ENCODE data around the gene ANKLE1. TPM values are rescaled to one million over a fixed set of nuclear protein-coding genes. Genes with fewer than 3 reads are reported as not detected.
"Not testable (repeated sequence)": the region's sequence is repeated elsewhere in the genome, so short reads cannot be mapped to it uniquely, and the experiment has no call there.

The ANKLE1 gene
- total RNA-seq, 1 donor from 2014 or later = 3.6 TPM

DNA sequence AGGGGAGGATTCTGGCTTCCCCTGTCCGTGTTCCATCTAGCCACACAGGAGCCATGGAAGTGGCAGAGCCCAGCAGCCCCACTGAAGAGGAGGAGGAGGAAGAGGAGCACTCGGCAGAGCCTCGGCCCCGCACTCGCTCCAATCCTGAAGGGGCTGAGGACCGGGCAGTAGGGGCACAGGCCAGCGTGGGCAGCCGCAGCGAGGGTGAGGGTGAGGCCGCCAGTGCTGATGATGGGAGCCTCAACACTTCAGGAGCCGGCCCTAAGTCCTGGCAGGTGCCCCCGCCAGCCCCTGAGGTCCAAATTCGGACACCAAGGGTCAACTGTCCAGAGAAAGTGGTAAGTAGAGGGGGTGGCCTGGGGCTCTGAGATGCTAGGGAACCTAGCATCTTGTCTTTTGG is 12.9 kb upstream of the ANKLE1 start:
- TF ChIP-seq, protein P1, sequence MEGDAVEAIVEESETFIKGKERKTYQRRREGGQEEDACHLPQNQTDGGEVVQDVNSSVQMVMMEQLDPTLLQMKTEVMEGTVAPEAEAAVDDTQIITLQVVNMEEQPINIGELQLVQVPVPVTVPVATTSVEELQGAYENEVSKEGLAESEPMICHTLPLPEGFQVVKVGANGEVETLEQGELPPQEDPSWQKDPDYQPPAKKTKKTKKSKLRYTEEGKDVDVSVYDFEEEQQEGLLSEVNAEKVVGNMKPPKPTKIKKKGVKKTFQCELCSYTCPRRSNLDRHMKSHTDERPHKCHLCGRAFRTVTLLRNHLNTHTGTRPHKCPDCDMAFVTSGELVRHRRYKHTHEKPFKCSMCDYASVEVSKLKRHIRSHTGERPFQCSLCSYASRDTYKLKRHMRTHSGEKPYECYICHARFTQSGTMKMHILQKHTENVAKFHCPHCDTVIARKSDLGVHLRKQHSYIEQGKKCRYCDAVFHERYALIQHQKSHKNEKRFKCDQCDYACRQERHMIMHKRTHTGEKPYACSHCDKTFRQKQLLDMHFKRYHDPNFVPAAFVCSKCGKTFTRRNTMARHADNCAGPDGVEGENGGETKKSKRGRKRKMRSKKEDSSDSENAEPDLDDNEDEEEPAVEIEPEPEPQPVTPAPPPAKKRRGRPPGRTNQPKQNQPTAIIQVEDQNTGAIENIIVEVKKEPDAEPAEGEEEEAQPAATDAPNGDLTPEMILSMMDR (IDR thresholded peaks at IDR 0.05; ENCODE audit: unreplicated experiment) = no peak
- no peak overlapping the region for H3K27ac Mint-ChIP-seq
- DNase-seq (ENCODE audit: low spot score in 2 of 2, unreplicated experiment in 2 of 2) = no peak
- H3K36me3 Mint-ChIP-seq = peaks cover 10% of the 10 kb centered on the region
- H3K27me3 Mint-ChIP-seq (ENCODE audit: low read depth) = no peaks in the 10 kb centered on the region
- peaks cover 8% of the 10 kb centered on the region for H3K4me1 Mint-ChIP-seq
- H3K4me3 Mint-ChIP-seq = peak overlapping the region; percentile 89
- H3K9me3 Mint-ChIP-seq = no peaks in the 10 kb centered on the region

DNA sequence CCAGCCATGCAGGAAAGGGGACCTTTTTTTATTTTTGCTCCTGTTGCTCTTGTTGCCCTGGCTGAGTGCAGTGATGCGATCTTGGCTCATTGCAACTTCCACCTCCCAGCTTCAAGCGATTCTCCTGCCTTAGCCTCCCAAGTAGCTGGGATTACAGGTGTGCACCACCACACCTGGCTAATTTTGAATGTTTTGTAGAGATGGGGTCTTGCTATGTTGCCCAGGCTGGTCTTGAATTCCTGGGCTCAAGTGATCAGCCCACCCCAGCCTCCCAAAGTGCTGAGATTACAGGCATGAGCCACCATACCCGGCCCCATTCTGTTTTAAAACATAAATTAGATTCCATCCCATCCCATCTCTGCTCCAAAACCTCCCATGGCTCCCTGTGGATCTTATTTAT is 6.8 kb upstream of the ANKLE1 start:
- H3K4me1 Mint-ChIP-seq; H3K27me3 Mint-ChIP-seq (ENCODE audit: low read depth); DNase-seq (ENCODE audit: low spot score in 2 of 2, unreplicated experiment in 2 of 2); H3K4me3 Mint-ChIP-seq; H3K27ac Mint-ChIP-seq; H3K9me3 Mint-ChIP-seq: not testable (repeated sequence)
- H3K36me3 Mint-ChIP-seq = peaks cover 36% of the 10 kb centered on the region

DNA sequence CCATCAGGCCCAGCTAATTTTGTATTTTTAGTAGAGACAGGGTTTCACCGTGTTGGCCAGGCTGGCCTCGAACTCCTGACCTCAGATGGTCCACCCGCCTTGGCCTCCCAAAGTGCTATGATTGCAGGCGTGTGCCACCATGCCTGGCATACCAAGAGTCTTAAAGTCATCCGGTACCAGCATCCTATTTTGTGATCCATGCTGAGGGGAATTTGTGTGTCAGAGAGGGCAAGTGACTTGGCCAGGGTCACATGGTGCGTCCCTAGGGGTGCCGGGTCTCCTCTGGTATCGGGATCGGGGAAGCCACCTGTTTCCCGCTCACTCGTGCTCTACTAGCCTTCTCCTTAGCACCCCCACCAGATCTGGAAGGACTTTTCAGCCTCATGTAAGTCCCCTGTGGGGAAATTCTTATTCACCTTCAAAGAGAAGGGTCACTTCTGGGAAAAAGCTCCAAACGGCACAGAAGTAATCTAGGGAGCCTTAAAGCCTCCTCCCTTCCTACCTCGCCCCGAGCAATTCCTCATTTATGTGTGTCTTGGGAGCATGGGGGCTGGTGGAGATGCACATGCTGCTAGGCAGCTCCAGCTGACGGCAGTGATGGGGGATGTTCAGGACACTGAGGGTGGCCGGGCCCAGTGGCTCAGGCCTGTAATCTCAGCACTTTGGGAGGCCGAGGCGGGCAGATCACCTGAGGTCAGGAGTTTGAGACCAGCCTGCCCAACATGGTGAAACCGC is 6.1 kb upstream of the ANKLE1 start:
- Mint-ChIP-seq H3K27me3 (ENCODE audit: low read depth) (no peaks in the 10 kb centered on the region), H3K27ac (no peak overlapping the region), H3K36me3 (peaks cover 32% of the 10 kb centered on the region), H3K4me3 (no peak overlapping the region), H3K9me3 (no peaks in the 10 kb centered on the region), H3K4me1 (no peaks in the 10 kb centered on the region)
- TF ChIP-seq, protein P1 (IDR thresholded peaks at IDR 0.05; ENCODE audit: unreplicated experiment) = no peak
- DNase-seq (ENCODE audit: low spot score in 2 of 2, unreplicated experiment in 2 of 2) = no peak

DNA sequence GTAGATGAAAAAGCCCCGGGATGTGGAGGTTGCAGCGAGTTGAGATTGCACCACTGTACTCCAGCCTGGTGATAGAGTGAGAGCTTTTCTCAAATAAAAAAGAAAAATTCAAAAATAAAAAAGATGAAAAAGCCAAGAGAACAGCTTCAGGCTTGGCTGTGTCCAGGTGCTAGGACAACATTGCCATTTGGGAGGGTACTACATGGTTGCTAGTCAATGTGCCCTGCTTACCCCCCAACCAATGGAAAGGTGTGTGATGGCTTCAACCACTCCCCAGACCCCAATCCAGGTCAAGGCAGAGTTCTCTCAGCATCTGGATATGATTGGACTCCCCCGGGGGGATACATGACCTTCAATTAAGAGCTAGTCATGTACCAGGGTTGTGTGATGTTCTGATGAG is 2.3 kb upstream of the ANKLE1 start:
- peaks cover 11% of the 10 kb centered on the region for H3K27me3 Mint-ChIP-seq (ENCODE audit: low read depth)
- H3K4me1 Mint-ChIP-seq = peaks cover 2% of the 10 kb centered on the region
- DNase-seq (ENCODE audit: low spot score in 2 of 2, unreplicated experiment in 2 of 2) = no peak
- peaks cover 23% of the 10 kb centered on the region for H3K36me3 Mint-ChIP-seq
- peak overlapping the region; percentile 4 for H3K27ac Mint-ChIP-seq
- H3K9me3 Mint-ChIP-seq = no peaks in the 10 kb centered on the region
- TF ChIP-seq, protein P1 (IDR thresholded peaks at IDR 0.05; ENCODE audit: unreplicated experiment) = no peak
- no peak overlapping the region for H3K4me3 Mint-ChIP-seq

DNA sequence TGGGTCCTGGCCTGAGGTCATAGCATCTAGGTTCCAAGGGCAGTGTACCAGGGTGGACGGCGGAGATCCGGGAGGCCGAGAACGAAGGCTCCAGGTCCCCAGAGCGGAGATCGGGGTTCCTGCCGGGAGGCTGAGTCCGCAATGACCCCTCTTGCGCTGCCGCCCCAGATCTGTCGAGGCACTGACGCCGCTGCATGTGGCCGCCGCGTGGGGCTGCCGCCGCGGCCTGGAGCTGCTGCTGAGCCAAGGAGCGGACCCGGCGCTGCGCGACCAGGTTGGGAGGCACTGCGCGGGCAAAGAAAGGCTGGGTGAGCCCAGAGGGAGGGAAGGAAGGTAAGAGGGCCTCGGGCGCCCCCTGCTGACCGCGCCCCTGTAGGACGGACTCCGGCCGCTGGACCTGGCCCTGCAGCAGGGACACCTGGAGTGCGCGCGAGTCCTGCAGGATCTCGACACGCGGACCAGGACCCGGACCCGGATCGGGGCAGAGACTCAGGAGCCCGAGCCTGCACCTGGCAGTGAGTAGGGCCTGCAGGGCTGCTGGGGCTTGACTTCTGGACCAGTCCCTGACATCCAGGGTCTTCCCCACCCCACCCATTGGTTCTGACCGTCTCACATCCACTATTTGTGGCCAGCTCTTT is 906 bp downstream of the ANKLE1 start:
- peak; percentile 75 to 89 for DNase-seq (ENCODE audit: low spot score in 2 of 2, unreplicated experiment in 2 of 2)
- TF ChIP-seq, protein P1 (IDR thresholded peaks at IDR 0.05; ENCODE audit: unreplicated experiment) = peak; percentile 93
- H3K9me3 Mint-ChIP-seq = no peaks in the 10 kb centered on the region
- peaks cover 11% of the 10 kb centered on the region for H3K27me3 Mint-ChIP-seq (ENCODE audit: low read depth)
- peaks cover 2% of the 10 kb centered on the region for H3K4me1 Mint-ChIP-seq
- H3K4me3 Mint-ChIP-seq = peak overlapping the region; percentile 59
- no peak overlapping the region for H3K27ac Mint-ChIP-seq
- H3K36me3 Mint-ChIP-seq = peaks cover 3% of the 10 kb centered on the region

DNA sequence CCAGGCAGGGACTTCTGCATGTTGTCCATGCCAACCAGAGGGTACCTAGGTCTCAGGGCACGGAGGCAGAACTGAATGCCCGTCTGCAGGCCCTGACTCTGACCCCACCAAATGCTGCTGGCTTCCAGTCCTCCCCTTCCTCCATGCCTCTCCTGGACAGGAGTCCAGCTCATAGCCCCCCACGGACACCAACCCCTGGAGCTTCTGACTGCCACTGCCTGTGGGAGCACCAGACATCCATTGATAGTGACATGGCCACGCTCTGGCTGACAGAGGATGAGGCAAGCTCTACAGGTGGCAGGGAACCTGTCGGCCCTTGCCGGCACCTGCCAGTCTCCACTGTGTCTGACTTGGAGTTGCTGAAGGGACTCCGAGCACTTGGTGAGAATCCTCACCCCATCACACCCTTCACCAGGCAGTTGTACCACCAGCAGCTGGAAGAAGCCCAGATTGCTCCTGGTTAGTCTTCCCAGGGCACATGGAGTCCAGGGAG is 1.8 kb downstream of the ANKLE1 start:
- DNase-seq (ENCODE audit: low spot score in 2 of 2, unreplicated experiment in 2 of 2) = no peak
- H3K4me1 Mint-ChIP-seq = peaks cover 2% of the 10 kb centered on the region
- TF ChIP-seq, protein P1 (IDR thresholded peaks at IDR 0.05; ENCODE audit: unreplicated experiment) = no peak
- no peaks in the 10 kb centered on the region for H3K9me3 Mint-ChIP-seq
- H3K27ac Mint-ChIP-seq = no peak overlapping the region
- H3K4me3 Mint-ChIP-seq = no peak overlapping the region
- H3K36me3 Mint-ChIP-seq = peaks cover 2% of the 10 kb centered on the region
- peaks cover 11% of the 10 kb centered on the region for H3K27me3 Mint-ChIP-seq (ENCODE audit: low read depth)
